Left hindlimb (tissue), 1 donor: ENCODE measurements around the gene NINJ1.

Source experiments
- DNase-seq: peaks from one replicate; pipeline ENCODE4 v3.0.0-alpha.2; 2018

The NINJ1 gene

GRCh38 chr9:93086447-93087224, 47.4 kb downstream of the NINJ1 start:
- no peak for DNase-seq

- DNase-seq: no peak
These were observed 48.4 kb downstream of the NINJ1 start for GRCh38 chr9:93085676-93086075.

DNA sequence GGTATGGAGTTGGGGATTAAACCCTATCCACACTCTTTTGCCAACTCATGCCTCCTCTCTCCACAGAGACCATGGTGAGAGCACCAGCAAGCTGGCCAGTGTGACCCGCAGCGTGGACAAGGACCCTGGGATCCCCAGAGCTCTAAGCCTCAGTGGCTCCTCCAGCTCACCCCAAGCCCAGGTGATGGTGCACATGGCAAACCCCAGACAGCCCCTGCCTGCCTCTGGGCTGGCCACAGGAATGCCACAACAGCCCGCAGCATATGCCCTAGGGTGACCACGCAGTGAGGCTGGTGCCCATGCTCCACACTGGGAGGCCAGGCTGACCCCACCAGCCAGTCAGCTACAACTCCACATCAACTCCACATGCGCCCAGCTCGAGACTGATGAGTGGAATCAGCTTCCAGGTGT, 49.6 kb downstream of the NINJ1 start:
- peak; percentile 16 for DNase-seq

DNA sequence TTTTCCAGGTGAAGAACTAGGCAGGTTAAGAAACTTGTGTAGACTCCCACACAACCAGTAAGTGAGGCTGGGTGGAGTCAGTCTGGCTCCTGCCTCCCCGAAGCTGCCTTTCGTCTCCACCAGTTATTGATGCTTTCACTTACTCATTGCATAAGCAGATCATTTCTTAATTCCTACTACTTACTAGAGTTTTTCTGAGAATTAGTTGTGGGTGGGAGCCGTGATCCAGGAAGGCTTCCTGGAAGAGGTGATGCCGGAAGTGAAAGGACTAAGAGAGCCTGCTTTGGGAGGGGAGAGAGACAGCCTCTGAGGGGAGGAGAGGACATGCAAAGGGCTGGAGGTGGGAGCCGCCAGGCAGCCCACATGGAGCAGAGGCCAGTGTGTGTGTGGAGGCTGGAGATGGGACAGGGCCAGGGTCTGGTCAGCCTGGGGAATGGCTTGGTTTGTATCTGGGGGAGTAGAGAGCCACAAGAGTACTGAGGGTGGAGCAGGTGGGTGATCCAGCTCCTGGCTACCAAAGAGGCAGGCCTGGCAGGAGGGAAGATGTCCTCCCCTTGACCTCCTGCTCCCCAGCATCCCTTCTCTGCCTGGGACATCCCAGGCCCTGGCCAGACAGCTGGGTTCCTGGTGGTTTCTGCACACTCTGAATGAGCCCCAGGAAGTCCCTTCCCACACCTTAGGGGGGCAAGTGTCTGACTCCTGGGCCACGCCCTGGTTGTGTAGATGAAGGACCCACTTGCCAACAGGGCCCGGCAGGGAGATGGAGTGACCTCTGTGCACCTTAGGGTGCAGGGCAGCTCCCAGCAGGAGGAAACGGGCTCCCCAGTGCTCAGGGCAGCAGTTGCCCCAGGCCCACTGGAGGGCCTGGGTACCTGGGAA, 50.2 kb downstream of the NINJ1 start:
- no peak for DNase-seq

DNA sequence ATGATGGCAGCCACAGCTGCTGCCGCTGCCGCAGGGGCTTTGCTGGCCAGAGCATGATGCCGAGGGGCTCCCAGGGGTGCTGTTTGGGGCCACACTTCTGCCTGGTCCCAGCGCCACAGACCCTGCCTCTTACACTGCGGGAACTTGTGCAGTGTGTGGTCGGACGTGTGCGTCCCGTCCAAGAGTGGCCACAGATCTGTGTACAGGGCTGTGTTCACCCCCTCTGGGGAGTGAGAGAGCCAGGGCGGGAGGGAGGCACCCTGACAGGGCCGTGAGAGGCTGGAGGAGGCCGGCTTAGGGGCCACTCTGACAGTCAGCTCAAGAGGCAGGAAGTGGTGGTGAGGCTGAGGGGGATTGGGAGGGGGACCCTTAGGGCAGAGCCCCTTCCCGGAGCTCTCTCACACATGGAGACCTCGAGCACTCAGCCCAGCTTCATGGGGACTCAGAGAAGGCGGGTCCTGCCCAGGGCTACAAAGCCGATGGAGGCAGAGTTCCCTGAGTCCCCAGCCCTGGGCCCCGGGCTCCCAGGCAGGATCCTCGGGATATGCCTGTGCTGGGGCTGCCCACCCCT, 51.1 kb downstream of the NINJ1 start:
- peak; percentile 52 for DNase-seq

DNA sequence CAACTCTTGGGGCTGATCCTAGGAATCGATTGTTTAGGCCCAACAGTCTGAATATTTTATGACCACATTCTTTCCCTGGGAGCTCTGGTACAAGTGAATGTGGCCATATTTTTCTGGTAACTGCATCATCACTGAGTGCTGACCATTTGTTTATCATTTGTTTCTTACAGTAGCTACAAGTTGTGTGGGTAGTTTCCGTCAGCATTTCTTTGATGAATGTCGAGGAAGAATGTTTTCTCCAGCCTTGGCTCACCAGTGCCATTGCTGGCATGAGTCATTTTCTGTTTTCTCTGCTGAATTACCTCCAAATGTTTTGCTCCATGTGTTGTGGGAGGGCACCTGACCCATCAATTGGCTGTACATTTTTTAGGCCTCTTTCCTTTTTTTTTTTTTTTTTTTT, 52.1 kb downstream of the NINJ1 start:
- no peak for DNase-seq

DNA sequence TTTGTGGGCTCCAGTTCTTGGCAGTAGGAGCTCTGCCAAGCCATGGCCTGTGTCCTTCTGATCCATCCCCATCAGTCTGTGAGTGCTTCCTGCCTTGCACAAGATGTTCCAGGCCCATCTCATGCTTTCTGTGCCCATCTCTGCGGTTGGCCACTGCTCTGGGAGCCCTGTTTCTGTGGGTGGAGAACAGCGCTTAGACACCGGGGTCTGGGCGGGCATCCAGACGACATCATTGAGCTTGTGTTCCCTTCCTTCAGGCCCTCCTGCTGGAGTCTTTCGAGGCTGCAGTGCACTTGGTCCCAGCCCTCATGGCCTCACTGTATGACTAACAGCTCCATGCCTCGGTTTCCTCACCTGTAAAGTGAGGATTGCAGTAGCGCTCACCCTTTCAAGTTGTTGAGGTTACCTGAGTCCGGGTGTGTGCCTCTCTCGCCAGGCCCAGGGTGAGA, 52.9 kb downstream of the NINJ1 start:
- peak; percentile 47 for DNase-seq

GRCh38 chr9:93080406-93080805, 53.6 kb downstream of the NINJ1 start:
- peak; percentile 28 for DNase-seq

- DNase-seq: peak; percentile 29
These were observed 54.7 kb downstream of the NINJ1 start for GRCh38 chr9:93079371-93079770.

- DNase-seq: peak; percentile 15
These were observed 56.2 kb downstream of the NINJ1 start for GRCh38 chr9:93077811-93078210.

DNA sequence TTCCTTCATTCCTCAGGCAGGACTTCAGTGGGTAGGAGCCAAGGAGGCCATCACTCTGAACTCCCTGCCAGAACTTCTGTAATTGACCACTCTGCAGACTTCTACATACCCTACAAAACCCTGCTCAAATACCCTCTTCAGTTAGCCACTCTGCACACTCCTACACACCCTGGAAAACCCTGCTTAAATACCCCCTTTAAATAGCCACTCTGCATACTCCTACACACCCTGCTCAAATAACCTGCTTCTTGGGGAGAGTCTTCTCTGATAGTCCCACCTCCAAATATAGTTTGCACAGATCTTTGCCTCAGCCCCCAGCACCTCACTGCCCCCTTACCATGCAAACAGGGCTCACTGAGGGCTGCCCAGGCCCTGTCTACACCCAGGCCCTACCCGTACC, 56.7 kb downstream of the NINJ1 start:
- peak; percentile 13 for DNase-seq

- DNase-seq: peak; percentile 12
These were observed 57.3 kb downstream of the NINJ1 start for GRCh38 chr9:93076792-93077128.

DNA sequence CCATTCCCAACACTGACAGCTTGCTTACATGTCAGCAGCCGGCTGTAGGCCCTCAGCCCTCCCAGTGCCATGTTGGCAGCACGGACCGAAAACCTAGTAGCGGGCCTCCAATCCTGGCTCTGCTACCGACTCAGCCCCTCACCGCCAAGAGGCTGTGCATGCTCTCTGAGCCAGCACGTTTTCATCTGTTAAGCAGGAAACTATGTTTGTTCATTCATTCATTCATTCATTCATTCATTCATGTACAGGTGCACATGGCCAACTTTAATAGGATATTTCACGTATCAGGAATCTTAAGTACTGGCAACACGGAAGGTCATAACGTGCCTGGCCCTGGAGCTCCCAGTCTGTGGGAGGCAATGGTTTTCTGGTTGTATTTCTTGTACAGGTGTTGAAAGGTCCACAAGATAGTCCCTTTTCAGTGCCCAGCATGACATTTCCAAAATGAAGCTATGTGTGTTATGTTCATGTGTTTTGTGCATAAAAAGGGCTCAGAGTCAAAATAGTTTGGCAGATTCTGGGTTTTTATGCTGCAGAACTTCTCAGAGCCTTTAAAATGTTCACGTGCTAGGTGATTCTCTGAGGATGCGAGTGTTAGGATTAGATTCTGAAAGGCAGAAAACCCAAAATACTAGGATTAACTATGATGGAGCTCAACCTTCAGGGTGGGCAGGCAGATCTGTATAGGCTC, 57.8 kb downstream of the NINJ1 start:
- no peak for DNase-seq

DNA sequence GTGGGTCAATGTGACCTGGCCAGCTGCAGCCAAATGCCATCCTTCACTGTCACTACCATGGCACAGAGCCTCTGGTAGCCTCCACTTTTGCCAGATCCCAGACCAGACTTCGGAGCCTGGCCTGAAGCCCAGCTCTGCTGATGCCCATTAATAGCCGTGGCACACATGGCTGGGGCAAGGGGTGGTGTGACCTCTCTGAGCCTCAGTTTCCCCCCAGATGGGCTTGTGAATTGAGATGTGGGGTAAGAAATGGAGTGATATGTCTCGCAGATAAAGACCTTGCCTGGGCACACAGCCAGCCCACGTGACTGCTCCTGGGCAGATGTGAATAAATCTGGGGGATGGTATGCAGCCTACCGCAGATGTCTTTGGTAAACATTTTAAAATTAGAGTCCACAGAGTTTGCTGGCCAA, 61.7 kb downstream of the NINJ1 start:
- peak; percentile 45 for DNase-seq
